Measurements from ENCODE around the gene ADAMTS8.

DNA sequence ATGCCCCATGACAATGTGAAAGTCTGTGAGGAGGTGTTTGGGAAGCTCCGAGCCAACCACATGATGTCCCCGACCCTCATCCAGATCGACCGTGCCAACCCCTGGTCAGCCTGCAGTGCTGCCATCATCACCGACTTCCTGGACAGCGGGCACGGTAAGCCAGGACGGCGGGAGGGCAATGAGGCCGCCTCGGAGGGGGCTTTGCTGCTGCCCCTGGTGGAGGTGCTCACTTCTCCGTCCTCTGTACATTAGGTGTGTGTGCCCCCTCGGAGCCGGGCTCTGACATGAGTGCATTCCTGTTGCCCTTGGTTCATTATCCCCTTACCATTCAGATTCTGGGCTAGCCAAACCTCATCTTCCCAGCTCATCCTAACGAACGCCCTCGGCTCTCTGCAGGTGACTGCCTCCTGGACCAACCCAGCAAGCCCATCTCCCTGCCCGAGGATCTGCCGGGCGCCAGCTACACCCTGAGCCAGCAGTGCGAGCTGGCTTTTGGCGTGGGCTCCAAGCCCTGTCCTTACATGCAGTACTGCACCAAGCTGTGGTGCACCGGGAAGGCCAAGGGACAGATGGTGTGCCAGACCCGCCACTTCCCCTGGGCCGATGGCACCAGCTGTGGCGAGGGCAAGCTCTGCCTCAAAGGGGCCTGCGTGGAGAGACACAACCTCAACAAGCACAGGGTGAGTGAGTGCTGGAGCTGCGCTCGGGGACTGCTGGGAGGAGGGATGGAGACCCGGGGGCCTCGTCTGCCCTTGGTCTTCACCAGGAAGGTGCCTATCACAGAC lies 33.9 kb upstream of the ADAMTS8 start:
- TF ChIP-seq CTCF (IDR thresholded peaks at IDR 0.05) (no peak), POLR2AphosphoS5 (IDR thresholded peaks at IDR 0.05; ENCODE audit: low read depth, low read length) (no peak), TCF7L2 (IDR thresholded peaks at IDR 0.05; ENCODE audit: low read depth, low read length) (no peak)
